RPMI7951 (cell line): ENCODE data around the gene PRSS22. TPM values are rescaled to one million over a fixed set of nuclear protein-coding genes. Genes with fewer than 3 reads are reported as not detected.

ENCODE experiments used
- DNase-seq: peaks from one replicate; pipeline ENCODE4 v3.0.0-alpha.2; 2012; ENCODE audit warnings: low read depth
- total RNA-seq: library from RNA; depleted of rRNA; stranded (reverse); fragments of >200 nt; shearing (Covaris generic); gene quantifications from 2 replicates; pipeline ENCODE4 v1.2.3, GENCODE V29; 2014; rRNA removed

Gene PRSS22, protein sequence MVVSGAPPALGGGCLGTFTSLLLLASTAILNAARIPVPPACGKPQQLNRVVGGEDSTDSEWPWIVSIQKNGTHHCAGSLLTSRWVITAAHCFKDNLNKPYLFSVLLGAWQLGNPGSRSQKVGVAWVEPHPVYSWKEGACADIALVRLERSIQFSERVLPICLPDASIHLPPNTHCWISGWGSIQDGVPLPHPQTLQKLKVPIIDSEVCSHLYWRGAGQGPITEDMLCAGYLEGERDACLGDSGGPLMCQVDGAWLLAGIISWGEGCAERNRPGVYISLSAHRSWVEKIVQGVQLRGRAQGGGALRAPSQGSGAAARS
- total RNA-seq: 0.72 and 0.78 TPM in 2 replicates

DNA sequence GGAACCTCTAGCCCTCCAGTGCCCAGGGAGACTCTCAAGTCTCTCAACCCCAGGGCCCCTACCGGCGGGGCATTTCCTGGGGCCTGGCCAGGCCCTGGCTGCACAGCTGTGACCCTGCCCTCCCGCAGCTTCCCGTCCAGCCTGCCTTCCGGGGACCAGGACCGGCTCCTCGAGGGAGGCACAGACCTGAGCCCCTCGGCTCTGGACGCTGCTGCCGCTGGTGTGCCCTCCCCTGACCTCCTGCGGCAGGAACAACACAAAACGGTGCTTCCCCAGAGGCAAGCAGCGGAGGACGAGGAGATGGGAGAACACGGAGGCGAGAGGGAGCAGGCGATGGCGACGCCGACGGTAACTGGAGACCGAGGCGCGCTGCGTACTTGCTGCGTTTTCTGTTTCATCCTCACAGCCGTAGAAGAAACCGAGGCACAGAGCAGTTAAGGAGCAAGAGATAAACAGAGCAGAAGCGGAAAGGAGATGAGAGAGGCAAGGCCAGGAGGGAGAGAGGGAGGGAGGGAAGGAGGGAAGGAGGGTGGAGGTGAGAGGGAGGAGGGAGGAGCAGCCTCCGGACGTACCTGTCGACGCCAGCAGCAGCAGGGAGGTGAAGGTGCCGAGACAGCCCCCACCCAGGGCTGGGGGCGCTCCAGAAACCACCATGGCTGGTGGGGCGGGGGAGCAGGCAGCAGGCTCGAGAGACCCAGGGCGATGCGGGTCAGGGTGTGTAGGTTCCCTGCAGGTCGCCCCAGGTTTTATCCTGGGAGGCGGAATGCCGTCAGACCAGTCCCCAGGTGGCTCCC lies at the start of gene PRSS22:
Gene PRSS22, minus strand, starts transcription at position 720 of the 794 bp plus-strand sequence. Its CDS starts 66 bp downstream, at position 654.
- peak; percentile 45 for DNase-seq

DNA sequence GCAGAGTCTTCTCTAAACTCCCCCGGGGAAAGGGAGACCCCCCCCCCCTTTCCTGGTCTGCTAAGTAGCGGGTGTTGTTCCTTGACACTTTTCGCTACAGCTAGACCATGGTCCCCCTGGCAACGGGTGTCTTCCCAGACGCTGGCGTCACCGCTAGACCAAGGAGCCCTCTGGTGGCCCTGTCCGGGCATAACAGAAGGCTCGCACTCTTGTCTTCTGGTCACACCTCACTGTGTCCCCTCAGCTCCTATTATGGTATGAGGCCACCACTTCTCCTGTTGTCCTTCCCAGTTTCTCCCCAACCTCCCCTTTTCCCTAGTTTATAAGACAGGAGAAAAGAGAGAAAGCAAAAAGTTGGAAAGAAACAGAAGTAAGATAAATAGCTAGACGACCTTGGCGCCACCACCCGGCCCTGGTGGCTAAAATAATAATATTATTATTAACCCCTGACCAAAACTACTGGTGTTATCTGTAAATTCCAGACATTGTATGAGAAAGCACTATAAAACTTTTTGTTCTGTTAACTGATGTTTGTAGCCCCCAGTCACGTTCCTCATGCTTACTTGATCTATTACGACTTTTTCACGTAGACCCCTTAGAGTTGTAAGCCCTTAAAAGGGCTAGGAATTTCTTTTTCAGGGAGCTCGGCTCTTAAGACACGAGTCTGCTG lies 49.2 kb upstream of the PRSS22 start:
- peak; percentile 53 for DNase-seq

DNA sequence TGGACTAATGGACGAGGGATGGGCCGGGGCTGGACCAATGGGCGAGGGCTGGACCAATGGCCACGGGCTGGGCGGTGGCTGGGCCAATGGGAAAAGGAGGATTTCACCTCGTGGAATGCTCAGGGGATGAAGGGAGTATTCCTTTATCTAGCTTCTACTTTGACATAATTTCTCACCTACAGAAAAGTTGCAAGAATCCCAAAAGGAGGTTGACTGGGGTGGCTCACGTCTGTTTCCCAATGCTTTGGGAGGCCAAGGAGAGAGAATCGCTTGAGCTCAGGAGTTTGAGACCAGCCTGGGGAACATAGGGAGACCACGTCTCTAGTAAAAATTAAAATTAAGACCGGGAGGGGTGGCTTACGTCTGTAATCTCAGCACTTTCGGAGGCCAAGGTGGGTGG lies 48.0 kb upstream of the PRSS22 start:
- DNase-seq: no peak

DNA sequence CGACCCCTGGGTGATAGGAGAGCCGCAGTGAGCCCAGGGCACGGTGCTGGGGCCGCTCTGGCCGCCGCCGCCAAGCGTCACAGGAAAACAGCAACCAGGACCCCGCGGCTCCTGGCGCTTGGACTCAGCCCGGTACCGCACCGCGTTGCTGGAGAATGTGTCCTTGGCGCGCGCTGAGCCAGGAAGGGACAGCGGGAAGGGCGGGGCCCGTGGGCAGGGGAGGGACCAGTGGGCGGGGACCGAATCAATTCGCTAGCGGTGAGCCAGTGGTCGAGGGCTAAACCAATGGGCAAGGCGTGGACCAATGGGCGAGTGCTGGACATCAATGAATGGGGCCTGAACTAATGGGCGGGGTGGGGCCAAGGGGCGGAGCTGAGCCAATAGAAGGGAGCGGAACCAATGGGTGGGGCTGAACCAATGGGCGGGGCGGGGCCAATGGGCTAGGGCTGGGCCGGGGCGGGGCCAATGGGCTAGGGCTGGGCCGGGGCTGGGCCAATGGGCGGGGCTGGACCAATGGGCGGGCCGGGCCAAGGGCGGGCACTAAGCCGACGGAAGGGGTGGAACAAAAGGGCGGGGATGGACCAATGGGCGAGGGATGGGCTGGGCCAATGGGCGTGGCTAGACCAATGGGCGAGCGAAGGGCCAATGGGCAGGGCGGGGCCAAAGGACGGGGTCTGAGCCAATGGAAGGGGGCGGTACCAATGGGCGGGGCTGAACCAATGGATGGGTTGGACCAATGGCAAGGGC lies 47.4 kb upstream of the PRSS22 start:
- DNase-seq: peak; percentile 98

DNA sequence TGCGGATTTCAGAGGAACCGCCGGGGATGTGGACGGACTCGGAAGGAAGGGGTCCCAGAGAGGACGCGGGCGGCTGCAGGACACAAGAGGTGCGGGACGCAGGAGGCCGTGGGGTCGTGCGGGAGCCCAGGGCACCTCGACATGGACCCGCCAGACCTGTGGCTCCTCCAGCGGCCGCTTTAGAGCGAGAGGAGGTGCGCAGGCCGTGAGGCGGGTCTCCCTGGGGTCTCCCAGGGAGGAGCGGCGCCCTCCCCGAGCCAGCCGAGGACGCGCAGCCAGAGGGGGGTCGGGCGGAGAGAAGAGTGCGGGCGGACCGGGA lies 46.9 kb upstream of the PRSS22 start:
- DNase-seq: no peak

DNA sequence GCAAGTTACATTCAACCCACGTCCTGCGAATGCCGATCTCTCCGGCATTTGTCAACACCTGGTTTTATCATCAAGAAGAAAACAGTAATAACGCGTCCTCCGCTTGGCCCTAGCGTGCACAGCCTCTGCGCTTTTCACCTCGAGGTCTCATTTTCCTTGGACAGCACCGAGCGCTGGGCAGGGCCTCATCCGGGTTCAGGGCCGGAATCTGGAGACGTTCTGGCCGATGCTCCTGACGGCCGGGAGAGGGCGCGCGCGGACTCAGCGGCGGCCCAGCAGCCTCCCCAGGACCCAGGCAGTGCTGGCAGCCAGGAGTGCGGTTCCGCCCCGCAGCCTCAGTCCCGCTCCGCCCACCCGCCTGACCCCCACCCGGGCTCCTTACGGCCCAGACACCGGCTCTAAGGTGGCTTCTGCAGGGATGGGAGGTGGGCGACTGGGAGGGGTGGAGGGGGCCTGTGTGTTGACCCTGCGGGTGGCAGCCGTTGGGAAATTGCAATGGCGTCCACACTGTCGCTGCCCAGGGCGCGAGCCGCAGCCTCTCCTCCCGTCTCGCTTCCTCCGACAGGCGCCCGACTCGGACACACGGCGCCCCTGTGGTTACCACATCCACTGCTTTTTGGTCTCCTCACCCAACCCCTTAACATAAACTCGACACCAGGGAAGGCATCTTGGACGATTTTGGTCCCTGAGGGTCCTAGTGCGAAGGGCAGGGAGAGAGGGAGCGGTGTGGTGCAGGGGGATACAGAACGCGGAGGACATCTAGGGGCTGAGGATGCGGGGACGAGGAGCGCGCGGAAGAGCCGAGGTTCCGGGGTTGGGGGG lies 46.3 kb upstream of the PRSS22 start:
- DNase-seq: peak; percentile 79

DNA sequence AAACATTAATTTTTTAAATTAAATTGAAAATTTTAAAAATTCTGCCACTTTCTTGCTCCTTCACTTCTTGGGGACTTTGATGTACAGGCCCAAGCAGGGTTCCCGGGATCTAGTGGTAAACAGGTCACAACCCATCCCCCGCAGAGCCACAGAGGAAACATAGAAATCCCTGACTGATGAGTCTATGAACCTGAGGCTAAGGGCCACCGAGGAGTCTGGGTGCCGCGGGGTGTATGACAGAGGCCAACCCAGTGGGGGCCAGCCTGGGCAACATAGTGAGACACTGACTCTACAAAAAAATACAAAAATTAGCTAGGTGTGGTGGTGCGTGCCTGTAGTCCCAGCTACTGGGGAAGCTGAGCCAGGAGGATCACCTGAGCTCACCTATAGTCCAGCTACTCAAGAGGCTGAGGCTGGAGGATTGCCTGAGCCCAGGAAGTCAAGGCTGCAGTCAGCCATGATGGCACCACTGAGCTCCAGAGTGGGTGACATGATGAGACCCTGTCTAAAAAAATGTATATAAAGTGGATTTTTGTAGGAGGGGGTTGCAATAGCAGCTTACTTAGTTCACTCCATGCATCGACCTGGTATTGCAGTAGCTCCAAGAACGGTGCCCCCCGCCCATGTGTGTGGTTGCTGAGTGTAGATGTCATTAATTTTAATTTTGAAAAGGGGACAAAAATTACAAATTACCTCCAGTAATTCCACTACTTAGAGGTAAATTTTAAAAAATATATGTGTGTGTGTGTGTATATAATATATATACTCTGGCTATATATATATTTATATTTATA lies 44.6 kb upstream of the PRSS22 start:
- DNase-seq: no peak

DNA sequence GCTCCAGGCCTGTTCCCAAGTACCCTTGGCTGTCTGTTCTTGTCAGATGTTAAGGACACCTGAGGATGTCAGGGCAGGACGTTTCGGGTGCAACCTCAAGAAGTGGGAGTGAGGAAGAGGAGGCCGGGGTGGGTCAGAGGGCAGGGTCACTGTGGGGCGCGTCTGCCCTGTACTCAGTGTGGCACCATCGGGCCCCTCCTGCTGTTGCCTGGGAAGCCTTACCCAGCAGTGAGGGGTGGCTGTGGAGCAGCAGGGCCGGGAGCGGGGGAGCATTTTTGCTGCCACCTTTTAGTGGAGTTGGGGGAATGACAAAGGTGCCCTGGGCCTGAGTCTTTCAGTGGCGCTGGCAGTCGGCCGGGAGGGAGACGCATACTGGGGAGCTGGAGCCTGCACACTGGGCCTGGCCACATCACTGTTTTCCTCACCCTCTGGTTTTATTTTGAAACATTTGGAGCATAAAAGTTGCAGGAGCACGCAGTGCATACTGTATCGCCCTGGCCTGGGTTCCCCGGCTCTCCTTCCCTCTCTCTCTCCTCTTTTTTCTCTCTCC lies 42.6 kb upstream of the PRSS22 start:
- no peak for DNase-seq

DNA sequence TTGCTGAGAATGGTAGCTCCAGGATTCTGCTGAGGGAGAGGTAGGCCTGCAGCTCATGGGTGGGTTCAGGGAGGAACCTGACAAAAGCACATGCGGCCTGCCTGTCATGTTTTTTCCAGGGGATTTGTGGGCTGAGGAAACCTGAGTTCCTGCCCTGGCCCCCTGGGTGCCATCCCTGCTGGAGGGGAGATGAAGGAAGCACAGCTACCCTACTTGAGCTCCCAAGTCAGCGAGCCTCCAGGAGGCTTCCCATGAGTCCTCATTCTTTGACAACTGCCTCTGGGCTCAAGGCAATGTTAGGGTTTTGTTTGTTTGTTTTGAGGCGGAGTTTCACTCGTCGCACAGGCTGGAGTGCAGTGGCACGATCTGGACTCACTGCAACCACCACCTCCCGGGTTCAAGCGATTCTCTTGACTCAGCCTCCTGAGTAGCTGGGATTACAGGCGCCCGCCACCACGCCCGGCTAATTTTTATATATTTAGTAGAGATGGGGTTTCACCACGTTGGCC lies 41.6 kb upstream of the PRSS22 start:
- DNase-seq: no peak

DNA sequence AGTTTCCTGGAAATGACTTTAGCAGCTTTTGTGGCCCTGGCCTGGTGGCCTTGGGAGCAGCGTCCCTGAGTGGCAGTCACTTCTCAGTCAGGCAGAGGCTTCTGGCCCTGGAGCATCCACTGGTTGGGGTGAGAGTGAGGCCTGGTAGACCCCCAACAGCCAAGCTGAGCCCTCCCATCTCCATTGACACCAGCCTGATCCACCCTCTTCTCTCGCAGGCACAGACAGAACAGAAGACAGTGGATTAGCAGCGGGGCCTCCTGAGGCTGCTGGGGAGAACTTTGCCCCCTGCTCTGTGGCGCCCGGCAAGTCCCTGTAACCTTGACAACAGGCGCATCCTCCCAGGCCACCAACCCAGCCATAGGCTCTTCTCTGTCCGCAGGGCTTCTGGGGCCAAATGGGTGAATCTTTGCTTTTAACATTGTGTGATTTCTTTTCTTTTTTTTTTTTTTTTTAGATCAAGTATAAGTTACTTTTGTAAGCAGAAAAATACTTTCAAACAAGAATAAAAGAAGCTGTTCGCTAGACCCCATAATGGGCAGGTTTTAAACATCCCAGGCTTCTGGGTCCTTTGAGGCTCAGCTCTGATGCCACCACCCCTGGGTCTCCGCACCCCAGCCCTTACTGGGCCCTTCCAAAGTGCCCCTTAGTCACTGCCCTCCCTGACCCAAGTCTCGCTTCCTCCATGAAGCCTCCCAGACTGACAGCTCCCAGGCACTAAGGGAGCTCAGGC lies 41.0 kb upstream of the PRSS22 start:
- no peak for DNase-seq

DNA sequence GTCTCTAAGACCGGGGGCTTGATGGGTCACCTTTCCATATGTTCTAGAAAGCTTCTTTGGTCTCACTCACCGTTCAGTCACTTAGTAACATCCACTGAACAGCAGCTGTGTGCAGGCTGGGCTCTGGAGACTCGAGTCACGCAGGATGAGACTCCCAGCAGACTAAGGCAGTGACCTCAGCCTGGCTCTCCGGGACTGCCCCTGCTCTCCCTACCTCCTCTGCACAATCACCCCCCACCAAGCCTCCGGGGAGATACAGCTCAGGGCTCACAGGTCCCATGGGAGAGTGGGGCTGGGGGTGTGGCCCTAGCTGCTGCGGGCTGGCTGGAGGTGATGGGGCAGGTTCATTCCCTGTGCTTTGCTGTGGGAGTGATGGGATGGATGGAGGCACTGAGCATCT lies 39.1 kb upstream of the PRSS22 start:
- DNase-seq: no peak

DNA sequence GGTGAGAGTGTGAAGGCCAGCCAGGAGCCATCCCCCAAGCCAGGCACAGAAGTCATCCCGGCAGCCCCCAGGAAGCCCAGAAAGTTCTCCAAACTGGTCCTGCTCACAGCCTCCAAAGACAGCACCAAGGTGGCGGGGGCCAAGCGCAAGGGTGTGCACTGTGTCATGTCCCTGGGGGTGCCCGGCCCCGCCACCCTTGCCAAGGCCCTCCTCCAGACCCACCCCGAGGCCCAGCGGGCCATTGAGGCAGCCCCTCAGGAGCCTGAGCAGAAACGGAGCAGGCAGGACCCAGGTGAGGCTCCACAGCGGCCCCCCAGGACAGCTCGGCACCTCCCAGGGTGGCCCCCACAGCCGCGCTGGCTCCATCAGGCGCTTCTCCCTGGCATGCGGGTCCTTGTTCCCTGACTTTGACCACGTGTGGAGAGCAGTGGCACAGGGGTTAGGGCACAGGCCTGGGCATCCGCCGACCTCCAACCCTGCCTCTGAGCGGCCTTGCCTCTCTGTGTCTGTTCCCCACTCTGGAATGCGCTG lies 38.6 kb upstream of the PRSS22 start:
- no peak for DNase-seq

DNA sequence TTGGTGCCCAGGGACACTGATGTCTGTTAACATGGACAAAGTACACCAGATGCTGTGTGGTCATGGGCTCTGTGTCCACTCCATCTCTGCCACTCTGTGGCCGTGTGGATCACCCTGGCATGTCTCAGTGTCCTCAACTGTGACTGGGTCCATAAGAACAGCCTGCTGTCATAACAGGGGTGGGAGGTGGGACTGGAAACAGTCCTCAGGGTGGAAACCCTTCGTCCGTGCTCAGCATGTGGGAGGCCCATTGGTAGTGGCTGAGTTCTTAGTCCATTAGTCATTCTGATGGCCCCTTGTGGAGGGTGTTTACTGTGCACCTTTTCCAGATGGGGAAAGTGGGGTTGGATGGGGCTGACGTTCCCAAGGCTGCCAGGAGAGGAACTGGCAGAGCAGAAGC lies 37.8 kb upstream of the PRSS22 start:
- DNase-seq: peak; percentile 68

DNA sequence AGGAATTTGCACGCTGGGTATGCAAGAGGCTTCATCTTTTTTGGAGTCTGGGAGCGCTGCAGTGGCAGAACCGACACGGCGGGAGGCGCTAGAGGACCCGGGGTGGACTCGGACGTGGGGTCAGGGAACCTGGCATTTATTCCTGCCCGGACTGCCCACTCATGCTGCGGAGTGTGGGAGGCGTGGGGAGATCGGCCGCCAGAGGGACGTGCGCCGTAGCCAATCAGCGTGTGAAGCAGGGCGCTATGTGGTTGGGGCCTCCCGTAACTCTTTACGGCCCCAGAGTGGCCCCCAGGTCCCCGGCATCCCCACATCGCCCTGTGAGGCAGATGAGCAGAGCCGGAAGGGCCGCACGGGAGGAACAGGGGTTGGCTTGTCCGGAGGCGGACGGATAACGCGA lies 36.3 kb upstream of the PRSS22 start:
- DNase-seq: no peak

DNA sequence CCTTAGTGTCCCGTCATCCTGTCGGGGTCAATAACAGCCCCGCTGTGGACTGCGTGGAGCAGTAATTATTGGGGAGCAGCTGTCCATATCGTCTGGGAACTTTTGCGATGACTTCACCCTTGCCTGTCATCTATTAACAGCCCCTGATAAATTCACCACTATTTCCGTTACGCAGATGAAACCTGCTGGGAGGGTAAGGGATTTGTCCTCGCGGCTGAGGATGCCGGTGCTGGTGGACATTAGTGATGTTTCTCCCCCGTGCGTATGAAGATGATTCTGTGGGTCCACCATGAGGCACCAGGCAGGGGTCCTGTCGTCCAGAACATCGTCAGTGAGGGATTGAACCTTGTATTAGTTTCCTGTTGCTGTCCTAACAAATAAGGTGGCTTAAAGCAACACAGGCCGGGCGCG lies 26.1 kb upstream of the PRSS22 start:
- DNase-seq: no peak

DNA sequence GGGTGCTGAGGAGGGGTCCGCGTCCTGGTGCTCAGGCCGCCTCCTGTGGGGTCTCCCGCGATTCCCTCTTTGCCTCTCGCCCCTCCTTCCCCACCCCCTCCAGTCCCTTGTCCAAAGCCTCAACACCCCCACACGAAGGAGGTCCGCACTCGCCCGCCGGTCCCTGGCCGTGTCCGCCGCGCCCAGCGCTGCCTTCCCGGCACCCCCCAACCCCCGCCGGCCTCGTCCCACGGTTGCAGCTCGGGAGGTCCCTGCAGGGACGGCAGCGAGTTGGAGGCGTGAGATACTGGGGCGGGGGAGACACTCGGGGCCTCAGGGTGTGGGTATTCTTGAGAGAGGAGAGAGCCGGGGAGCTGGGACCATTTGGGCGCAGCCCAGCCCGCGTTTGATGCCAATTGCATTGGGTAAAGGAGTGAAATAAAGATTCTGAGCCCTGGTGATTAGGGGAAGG lies 25.5 kb upstream of the PRSS22 start:
- DNase-seq: peak; percentile 14

DNA sequence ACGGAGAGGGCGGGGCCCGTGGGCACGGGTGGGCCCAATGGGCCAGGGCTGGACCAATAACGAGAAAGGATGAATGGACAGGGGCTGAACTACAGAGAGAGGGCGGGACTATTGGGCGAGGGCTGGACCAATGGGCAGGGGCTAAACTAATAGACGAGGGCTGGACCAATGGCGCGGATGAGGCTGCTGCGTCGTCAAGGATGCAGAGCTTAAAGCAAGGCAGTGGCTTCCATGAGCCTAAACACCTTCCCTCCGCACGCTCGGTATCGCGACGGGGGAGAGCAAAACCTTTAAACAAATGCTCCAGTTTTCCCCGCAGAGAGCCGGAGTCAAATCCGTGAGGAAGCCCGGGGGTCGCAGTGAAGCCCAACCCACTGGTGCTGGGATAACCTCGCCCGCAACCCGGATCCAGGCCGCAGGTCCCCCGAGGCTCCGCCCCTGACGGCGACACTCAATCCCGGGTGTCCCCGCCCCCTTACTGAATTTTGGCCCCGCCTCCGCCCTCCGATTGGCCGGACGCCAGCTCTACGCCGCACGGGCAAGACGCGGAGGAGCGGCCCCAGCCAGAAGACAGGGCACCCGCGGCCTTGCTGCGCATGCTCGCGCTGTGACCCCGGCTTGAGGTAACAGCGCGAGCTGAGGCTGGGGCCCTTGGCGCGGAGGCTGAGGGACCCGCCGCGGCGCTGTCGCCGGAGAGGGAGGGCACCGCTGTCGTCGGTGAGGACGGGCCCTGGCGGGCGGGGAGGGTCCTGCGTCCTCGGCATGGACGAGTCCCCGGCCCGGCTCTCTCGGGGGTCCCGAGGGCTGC lies 24.9 kb upstream of the PRSS22 start, which contains the start of gene FLYWCH2:
Gene FLYWCH2, plus strand, starts transcription at position 566 of the 808 bp plus-strand sequence. CDS start 13,235 bp downstream, outside the sequence.
- DNase-seq: peak; percentile 98
